Measurements from ENCODE around the gene INO80C. TPM values are rescaled to one million over a fixed set of nuclear protein-coding genes. Genes with fewer than 3 reads are reported as not detected.

The INO80C gene
- total RNA-seq, 1 donor from 2014 or later, result 24.6 TPM

- Histone ChIP-seq H3K4me3 (ENCODE audit: insufficient read depth, low read depth, low read length) (no peak overlapping the region), H3K4me1 (ENCODE audit: insufficient read depth, low read length) (peaks cover 32% of the 10 kb centered on the region), H3K27me3 (ENCODE audit: insufficient read depth, low read length) (no peaks in the 10 kb centered on the region), H3K27ac (ENCODE audit: low read depth, low read length) (peak overlapping the region; percentile 33), H3K79me2 (ENCODE audit: insufficient read depth, low read length) (no peaks in the 10 kb centered on the region), H3K9me3 (ENCODE audit: insufficient read depth, low read depth, low read length) (no peaks in the 10 kb centered on the region), H3K9ac (ENCODE audit: low read length) (no peak overlapping the region), H3K4me2 (ENCODE audit: low read length) (no peak overlapping the region), H2AFZ (ENCODE audit: low read depth, low read length) (no peak overlapping the region), H3K36me3 (ENCODE audit: insufficient read depth, low read length) (no peaks in the 10 kb centered on the region), H4K20me1 (ENCODE audit: insufficient read depth, low read length) (no peaks in the 10 kb centered on the region)
- no peak for FAIRE-seq
- Mint-ChIP-seq H3K4me1 (ENCODE audit: low read depth, unreplicated experiment) (peaks cover 35% of the 10 kb centered on the region), H3K9me3 (ENCODE audit: unreplicated experiment) (no peaks in the 10 kb centered on the region), H3K27me3 (ENCODE audit: low read depth, unreplicated experiment) (no peaks in the 10 kb centered on the region), H3K27ac (ENCODE audit: unreplicated experiment) (peak overlapping the region; percentile 88), H3K36me3 (ENCODE audit: low read depth, unreplicated experiment) (no peaks in the 10 kb centered on the region), H3K4me3 (ENCODE audit: unreplicated experiment) (no peak overlapping the region)
- DNase-seq (ENCODE audit: low read depth), result no peak
- TF ChIP-seq, protein P1, sequence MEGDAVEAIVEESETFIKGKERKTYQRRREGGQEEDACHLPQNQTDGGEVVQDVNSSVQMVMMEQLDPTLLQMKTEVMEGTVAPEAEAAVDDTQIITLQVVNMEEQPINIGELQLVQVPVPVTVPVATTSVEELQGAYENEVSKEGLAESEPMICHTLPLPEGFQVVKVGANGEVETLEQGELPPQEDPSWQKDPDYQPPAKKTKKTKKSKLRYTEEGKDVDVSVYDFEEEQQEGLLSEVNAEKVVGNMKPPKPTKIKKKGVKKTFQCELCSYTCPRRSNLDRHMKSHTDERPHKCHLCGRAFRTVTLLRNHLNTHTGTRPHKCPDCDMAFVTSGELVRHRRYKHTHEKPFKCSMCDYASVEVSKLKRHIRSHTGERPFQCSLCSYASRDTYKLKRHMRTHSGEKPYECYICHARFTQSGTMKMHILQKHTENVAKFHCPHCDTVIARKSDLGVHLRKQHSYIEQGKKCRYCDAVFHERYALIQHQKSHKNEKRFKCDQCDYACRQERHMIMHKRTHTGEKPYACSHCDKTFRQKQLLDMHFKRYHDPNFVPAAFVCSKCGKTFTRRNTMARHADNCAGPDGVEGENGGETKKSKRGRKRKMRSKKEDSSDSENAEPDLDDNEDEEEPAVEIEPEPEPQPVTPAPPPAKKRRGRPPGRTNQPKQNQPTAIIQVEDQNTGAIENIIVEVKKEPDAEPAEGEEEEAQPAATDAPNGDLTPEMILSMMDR (IDR thresholded peaks at IDR 0.05; ENCODE audit: insufficient read depth, low read depth, low read length), result no peak
- TF ChIP-seq EZH2 (IDR thresholded peaks at IDR 0.05; ENCODE audit: insufficient read depth, low read length), result no peak
Observed at GRCh38 chr18:35516351-35516750, 18.6 kb upstream of the INO80C start.

DNA sequence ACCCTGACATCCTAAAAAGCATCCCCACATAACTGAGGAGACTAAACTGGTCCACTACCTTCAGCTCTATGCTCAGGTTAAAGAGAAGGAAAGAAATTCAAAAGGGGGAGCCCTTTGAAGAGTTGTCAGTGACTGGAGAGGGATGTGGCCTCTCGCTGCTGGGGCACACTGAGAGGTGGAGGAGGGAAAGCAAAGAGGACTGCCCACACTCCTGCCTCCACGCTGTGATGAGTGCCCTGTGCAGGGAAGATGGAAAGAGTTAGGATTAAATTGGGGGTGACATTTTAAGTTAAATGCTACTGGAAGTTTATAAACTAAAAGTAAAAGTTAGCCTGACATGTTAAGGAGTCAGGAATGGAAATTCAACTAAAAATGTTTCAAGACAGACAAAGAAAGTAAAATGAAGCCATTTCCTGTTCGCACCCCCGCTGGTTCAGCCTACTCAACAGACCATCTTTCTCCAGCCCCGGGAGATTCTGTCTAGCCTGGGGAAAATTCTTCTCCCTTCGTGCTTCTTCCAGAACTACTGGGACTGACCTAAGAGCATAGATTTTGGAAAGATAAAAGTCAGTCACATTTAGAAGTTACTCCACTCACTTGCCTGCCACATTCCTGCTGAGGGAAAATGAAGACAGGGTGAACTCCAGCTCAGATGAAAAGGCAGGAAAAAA lies 17.8 kb upstream of the INO80C start:
- Histone ChIP-seq H3K9ac (ENCODE audit: low read length) (no peak overlapping the region), H2AFZ (ENCODE audit: low read depth, low read length) (peak overlapping the region; percentile 62), H3K79me2 (ENCODE audit: insufficient read depth, low read length) (no peaks in the 10 kb centered on the region), H3K4me1 (ENCODE audit: insufficient read depth, low read length) (peaks cover 32% of the 10 kb centered on the region), H3K27me3 (ENCODE audit: insufficient read depth, low read length) (no peaks in the 10 kb centered on the region), H3K4me2 (ENCODE audit: low read length) (no peak overlapping the region), H3K4me3 (ENCODE audit: insufficient read depth, low read depth, low read length) (no peak overlapping the region), H3K9me3 (ENCODE audit: insufficient read depth, low read depth, low read length) (no peaks in the 10 kb centered on the region), H3K27ac (ENCODE audit: low read depth, low read length) (peak overlapping the region; percentile 84), H3K36me3 (ENCODE audit: insufficient read depth, low read length) (no peaks in the 10 kb centered on the region), H4K20me1 (ENCODE audit: insufficient read depth, low read length) (no peaks in the 10 kb centered on the region)
- Mint-ChIP-seq H3K4me3 (ENCODE audit: unreplicated experiment) (no peak overlapping the region), H3K4me1 (ENCODE audit: low read depth, unreplicated experiment) (peaks cover 35% of the 10 kb centered on the region), H3K9me3 (ENCODE audit: unreplicated experiment) (no peaks in the 10 kb centered on the region), H3K36me3 (ENCODE audit: low read depth, unreplicated experiment) (no peaks in the 10 kb centered on the region), H3K27ac (ENCODE audit: unreplicated experiment) (peak overlapping the region; percentile 88), H3K27me3 (ENCODE audit: low read depth, unreplicated experiment) (no peaks in the 10 kb centered on the region)
- no peak for DNase-seq (ENCODE audit: low read depth)
- no peak for TF ChIP-seq EZH2 (IDR thresholded peaks at IDR 0.05; ENCODE audit: insufficient read depth, low read length)
- TF ChIP-seq, protein P1 (IDR thresholded peaks at IDR 0.05; ENCODE audit: insufficient read depth, low read depth, low read length), result no peak
- FAIRE-seq, result no peak

DNA sequence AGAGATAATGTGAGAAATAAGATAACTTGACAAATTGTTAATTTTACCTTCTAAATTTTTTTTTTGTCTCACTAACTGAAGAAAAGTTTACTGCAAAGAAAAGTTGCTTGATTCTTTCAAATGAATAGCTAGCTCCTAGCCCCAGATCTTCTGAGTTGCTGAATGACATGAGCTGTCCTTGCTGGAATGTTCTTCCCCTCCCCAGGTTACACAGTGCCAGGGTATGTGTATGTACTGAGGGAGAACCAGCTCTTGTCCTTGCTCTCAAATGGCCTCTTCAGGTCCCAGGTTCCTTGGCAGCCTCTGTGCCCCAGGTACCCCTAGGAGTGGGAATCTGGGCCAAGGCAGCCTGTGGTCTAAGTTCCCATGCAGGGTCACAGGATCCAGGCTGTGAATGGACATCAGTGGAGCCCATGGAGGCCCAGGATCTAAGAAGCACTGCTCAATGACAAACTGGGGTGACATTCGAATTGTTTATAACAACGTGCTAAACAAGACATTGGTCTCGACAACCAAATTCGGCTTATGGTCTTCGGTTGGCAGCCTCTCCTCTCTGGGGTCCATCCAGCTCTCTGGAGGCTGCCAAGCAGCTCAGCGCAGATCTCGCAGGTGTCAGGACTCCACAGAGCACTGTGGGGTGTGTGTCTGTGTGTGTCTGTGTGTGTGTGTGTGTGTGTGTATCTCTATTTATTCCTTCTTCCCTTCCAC lies 17.1 kb upstream of the INO80C start:
- Mint-ChIP-seq H3K9me3 (ENCODE audit: unreplicated experiment) (no peaks in the 10 kb centered on the region), H3K27me3 (ENCODE audit: low read depth, unreplicated experiment) (no peaks in the 10 kb centered on the region), H3K4me1 (ENCODE audit: low read depth, unreplicated experiment) (peaks cover 39% of the 10 kb centered on the region), H3K36me3 (ENCODE audit: low read depth, unreplicated experiment) (no peaks in the 10 kb centered on the region), H3K27ac (ENCODE audit: unreplicated experiment) (peak overlapping the region; percentile 55), H3K4me3 (ENCODE audit: unreplicated experiment) (no peak overlapping the region)
- TF ChIP-seq EZH2 (IDR thresholded peaks at IDR 0.05; ENCODE audit: insufficient read depth, low read length), result no peak
- TF ChIP-seq, protein P1 (IDR thresholded peaks at IDR 0.05; ENCODE audit: insufficient read depth, low read depth, low read length), result no peak
- Histone ChIP-seq H3K4me1 (ENCODE audit: insufficient read depth, low read length) (peaks cover 35% of the 10 kb centered on the region), H3K27me3 (ENCODE audit: insufficient read depth, low read length) (no peaks in the 10 kb centered on the region), H2AFZ (ENCODE audit: low read depth, low read length) (no peak overlapping the region), H3K4me3 (ENCODE audit: insufficient read depth, low read depth, low read length) (no peak overlapping the region), H3K27ac (ENCODE audit: low read depth, low read length) (peak overlapping the region; percentile 84), H4K20me1 (ENCODE audit: insufficient read depth, low read length) (no peaks in the 10 kb centered on the region), H3K4me2 (ENCODE audit: low read length) (no peak overlapping the region), H3K9me3 (ENCODE audit: insufficient read depth, low read depth, low read length) (no peaks in the 10 kb centered on the region), H3K79me2 (ENCODE audit: insufficient read depth, low read length) (no peaks in the 10 kb centered on the region), H3K36me3 (ENCODE audit: insufficient read depth, low read length) (no peaks in the 10 kb centered on the region), H3K9ac (ENCODE audit: low read length) (peak overlapping the region; percentile 65)
- no peak for FAIRE-seq
- no peak for DNase-seq (ENCODE audit: low read depth)

All from astrocyte (in vitro differentiated cells and primary cell).